ENCODE measurements around the gene SOWAHC.
"Not testable (repeated sequence)": the region's sequence is repeated elsewhere in the genome, so short reads cannot be mapped to it uniquely, and the experiment has no call there.

Gene SOWAHC

GRCh38 chr2:109604597-109604996, 9.6 kb upstream of the SOWAHC start:
- in situ Hi-C loops (cut with HindIII; ENCODE audit: low pct_unique_long_range_greater_than_20kb, low sequenced_read_pairs) = no loop called here
- TF ChIP-seq JUND (IDR thresholded peaks at IDR 0.05; ENCODE audit: low read depth) = no peak
- DNase-seq (ENCODE audit: low read depth in 1 of 2, low spot score in 1 of 2) = peak in 1 of 2 experiments; percentile 53

- in situ Hi-C loops (cut with HindIII; ENCODE audit: low pct_unique_long_range_greater_than_20kb, low sequenced_read_pairs) = no loop called here
- DNase-seq (ENCODE audit: low read depth in 1 of 2, low spot score in 1 of 2) = no peak
- no peak for TF ChIP-seq JUND (IDR thresholded peaks at IDR 0.05; ENCODE audit: low read depth)
Measured at GRCh38 chr2:109607766-109608165, 6.4 kb upstream of the SOWAHC start.

- no peak for TF ChIP-seq JUND (IDR thresholded peaks at IDR 0.05; ENCODE audit: low read depth)
- no peak for DNase-seq (ENCODE audit: low read depth in 1 of 2, low spot score in 1 of 2)
- in situ Hi-C loops (cut with HindIII; ENCODE audit: low pct_unique_long_range_greater_than_20kb, low sequenced_read_pairs) = no loop called here
Measured at GRCh38 chr2:109609352-109610024, 4.7 kb upstream of the SOWAHC start.

DNA sequence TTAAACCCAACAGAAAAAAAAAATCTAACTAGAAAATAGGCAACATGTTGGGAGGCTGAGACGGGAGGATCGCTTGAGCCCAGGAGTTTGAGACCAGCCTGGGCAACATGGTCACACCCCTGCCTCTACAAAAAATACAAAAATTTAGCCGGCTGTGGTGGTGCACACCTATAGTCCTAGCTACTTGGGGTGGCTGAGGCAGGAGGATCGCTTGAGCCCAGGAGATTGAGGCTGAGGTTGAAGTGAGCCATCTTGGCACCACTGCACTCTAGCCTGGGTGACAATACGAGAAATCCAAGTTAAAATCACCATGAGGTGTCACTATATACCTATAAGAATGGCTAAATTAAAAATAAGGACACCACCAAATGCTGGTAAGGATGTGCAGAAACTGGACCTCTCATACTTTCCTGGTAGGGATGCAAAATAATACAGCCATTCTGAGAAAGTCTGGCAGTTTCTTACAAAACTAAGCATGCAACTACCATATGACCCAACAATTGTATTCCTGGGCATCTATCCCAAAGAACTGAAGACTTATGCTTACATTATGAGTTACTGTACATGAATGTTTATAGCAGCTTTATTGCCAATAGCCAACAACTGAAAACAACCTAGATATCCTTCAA, 2.6 kb upstream of the SOWAHC start:
- in situ Hi-C loops (cut with HindIII; ENCODE audit: low pct_unique_long_range_greater_than_20kb, low sequenced_read_pairs) = no loop called here
- TF ChIP-seq JUND (IDR thresholded peaks at IDR 0.05; ENCODE audit: low read depth) = no peak
- DNase-seq (ENCODE audit: low read depth in 1 of 2, low spot score in 1 of 2) = peak in 1 of 2 experiments; percentile 67

DNA sequence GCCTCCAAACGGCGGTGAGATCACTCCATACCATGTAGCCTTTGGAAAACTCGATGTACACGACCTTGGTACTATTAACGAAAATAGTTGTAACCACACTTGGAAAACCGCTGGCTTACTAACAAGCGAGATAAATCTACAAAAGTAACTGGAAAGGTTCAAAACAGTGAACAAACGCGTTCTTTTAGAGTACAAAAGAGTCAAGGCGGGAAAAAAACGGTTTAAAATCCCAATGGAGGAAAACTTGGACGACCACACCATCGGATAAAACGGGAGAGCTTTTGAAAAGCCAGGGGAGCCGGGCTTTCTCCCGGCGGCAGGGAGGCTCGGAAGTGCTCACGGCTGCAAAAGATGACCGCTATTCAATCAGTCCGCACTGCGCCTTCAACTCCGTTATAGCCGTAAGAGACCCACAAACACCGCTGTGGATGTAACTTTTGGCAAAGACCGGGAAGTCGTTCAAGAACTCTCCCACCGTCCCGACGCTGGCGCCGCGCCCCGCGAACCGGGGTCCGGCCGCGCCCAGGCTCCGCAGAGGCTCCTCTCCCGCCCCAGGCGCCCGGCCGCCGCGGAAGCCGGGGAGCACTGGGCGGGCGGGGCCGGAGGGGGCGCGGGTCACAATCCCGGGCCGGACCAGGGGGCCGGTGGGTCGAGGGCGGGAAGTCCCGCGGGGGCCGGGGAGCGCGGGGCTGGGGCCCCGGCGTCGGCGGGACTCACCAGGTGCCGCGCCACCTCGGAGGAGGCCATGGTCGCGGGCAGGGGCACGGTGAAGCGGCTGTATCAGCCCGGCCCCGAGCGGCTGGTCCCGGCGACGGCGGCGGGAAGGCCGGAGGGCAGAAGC, 863 bp upstream of the SOWAHC start:
- peak in 1 of 2 experiments; percentile 45 for DNase-seq (ENCODE audit: low read depth in 1 of 2, low spot score in 1 of 2)
- in situ Hi-C loops (cut with HindIII; ENCODE audit: low pct_unique_long_range_greater_than_20kb, low sequenced_read_pairs) = no loop called here
- no peak for TF ChIP-seq JUND (IDR thresholded peaks at IDR 0.05; ENCODE audit: low read depth)

DNA sequence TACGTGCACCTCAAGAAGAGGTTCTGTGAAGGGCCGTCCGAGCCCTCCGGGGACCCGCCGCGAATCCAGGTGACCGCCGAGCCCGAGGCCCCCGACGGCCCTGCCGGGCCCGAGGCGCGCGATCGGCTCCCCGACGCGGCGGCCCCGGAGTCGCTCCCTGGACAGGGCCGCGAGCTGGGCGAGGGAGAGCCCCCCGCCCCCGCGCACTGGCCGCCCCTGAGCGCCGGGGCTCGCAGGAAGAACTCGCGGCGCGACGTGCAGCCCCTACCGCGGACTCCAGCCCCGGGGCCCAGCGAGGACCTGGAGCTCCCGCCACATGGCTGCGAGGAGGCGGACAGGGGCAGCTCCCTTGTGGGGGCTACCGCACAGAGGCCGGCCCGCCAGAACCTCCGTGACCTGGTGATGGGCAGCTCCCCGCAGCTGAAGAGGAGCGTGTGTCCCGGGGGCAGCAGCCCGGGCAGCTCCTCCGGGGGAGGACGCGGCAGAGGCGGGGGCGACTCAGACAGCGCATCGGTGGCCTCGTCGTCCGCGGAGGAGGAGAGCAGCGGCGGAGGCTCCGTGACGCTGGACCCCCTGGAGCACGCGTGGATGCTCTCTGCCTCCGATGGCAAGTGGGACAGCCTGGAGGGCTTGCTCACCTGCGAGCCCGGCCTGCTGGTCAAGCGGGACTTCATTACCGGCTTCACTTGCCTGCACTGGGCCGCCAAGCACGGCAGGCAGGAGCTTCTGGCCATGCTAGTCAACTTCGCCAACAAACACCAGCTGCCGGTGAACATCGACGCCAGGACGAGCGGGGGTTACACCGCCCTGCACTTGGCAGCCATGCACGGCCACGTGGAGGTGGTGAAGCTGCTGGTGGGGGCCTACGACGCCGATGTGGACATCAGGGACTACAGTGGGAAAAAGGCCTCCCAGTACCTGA, 812 bp downstream of the SOWAHC start:
- no peak for TF ChIP-seq JUND (IDR thresholded peaks at IDR 0.05; ENCODE audit: low read depth)
- in situ Hi-C loops (cut with HindIII; ENCODE audit: low pct_unique_long_range_greater_than_20kb, low sequenced_read_pairs) = no loop called here
- peak in 1 of 2 experiments; percentile 30 for DNase-seq (ENCODE audit: low read depth in 1 of 2, low spot score in 1 of 2)

GRCh38 chr2:109615637-109616144, 1.5 kb downstream of the SOWAHC start:
- no peak for DNase-seq (ENCODE audit: low read depth in 1 of 2, low spot score in 1 of 2)
- TF ChIP-seq JUND (IDR thresholded peaks at IDR 0.05; ENCODE audit: low read depth) = no peak
- in situ Hi-C loops (cut with HindIII; ENCODE audit: low pct_unique_long_range_greater_than_20kb, low sequenced_read_pairs) = no loop called here

DNA sequence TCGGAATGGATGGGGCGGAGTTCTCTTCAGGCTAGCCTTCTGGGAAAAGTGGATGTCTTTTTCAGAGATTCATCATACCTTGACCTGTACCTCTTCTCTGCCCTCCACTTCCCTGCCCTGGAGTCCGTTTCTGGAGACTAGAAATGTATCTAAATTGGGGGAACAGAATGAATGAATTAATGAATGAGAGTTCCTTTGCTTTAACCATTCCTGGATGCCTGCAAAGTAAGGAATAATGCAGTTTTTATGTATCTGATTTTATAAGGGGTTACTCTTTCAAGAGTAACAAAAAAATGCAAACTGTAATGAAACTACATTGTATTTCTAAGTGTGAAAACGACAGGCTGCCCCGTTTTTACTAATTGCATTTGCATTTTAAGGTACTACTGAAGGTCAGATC, 2.0 kb downstream of the SOWAHC start:
- no peak for DNase-seq (ENCODE audit: low read depth in 1 of 2, low spot score in 1 of 2)
- no peak for TF ChIP-seq JUND (IDR thresholded peaks at IDR 0.05; ENCODE audit: low read depth)
- in situ Hi-C loops (cut with HindIII; ENCODE audit: low pct_unique_long_range_greater_than_20kb, low sequenced_read_pairs) = no loop called here

DNA sequence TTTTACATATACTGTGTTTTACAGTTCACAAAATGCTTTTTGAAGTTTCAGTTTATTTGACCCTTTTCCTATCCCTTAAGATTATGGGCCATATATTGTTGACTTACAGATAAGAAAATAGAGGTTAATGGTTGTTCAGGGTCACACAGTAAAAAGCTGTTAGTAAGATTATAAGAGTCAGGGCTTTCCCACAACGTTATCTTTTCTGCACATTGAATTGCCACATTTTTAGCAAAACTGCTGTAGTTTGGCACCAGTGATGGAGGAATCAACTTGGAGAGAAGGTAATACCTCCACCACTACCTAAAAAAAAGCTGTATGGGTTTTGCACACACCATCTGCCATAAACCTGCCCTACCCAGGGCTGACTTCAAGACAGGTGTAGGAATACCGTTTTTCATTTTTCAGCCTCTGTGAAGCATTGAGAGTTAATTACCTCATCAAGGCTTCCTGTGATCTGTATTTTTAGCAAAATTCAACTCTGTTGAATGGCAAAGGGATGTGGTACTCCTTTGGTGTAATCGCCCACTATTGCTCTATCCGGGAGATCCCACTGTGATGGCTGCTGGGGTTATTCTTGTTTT, 5.0 kb downstream of the SOWAHC start:
- no peak for TF ChIP-seq JUND (IDR thresholded peaks at IDR 0.05; ENCODE audit: low read depth)
- in situ Hi-C loops (cut with HindIII; ENCODE audit: low pct_unique_long_range_greater_than_20kb, low sequenced_read_pairs) = no loop called here
- DNase-seq (ENCODE audit: low read depth in 1 of 2, low spot score in 1 of 2) = no peak

- no peak for TF ChIP-seq JUND (IDR thresholded peaks at IDR 0.05; ENCODE audit: low read depth)
- DNase-seq (ENCODE audit: low read depth in 1 of 2, low spot score in 1 of 2) = no peak
- in situ Hi-C loops (cut with HindIII; ENCODE audit: low pct_unique_long_range_greater_than_20kb, low sequenced_read_pairs) = no loop called here
Measured at GRCh38 chr2:109623297-109623696, 9.1 kb downstream of the SOWAHC start.

- in situ Hi-C loops (cut with HindIII; ENCODE audit: low pct_unique_long_range_greater_than_20kb, low sequenced_read_pairs) = no loop called here
- TF ChIP-seq JUND (IDR thresholded peaks at IDR 0.05; ENCODE audit: low read depth) = no peak
- DNase-seq (ENCODE audit: low read depth in 1 of 2, low spot score in 1 of 2) = no peak
Measured at GRCh38 chr2:109623923-109624322, 9.8 kb downstream of the SOWAHC start.

GRCh38 chr2:109624339-109624738, 10.2 kb downstream of the SOWAHC start:
- TF ChIP-seq JUND (IDR thresholded peaks at IDR 0.05; ENCODE audit: low read depth) = no peak
- in situ Hi-C loops (cut with HindIII; ENCODE audit: low pct_unique_long_range_greater_than_20kb, low sequenced_read_pairs) = no loop called here
- no peak for DNase-seq (ENCODE audit: low read depth in 1 of 2, low spot score in 1 of 2)

DNA sequence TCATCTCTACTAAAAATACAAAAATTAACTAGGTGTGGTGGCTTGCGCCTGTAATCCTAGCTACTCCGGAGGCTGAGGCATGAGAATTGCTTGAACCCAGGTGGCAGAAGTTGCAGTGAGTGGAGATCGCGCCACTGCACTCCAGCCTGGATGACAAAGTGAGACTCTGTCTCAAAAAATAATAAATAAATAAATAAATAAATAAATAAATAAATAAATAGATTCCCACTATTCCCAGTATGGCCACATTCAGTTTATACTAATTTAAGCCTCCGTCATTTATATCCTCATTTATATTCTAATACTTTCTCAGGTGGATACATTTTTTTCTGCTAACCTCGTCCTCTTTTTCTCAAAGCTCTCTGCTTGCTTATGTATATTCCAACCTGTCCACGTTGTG, 14.2 kb downstream of the SOWAHC start:
- DNase-seq (ENCODE audit: low read depth in 1 of 2, low spot score in 1 of 2); in situ Hi-C loops (cut with HindIII; ENCODE audit: low pct_unique_long_range_greater_than_20kb, low sequenced_read_pairs): not testable (repeated sequence)
